ENCODE results near the gene CACNA1D.

The CACNA1D gene

DNA sequence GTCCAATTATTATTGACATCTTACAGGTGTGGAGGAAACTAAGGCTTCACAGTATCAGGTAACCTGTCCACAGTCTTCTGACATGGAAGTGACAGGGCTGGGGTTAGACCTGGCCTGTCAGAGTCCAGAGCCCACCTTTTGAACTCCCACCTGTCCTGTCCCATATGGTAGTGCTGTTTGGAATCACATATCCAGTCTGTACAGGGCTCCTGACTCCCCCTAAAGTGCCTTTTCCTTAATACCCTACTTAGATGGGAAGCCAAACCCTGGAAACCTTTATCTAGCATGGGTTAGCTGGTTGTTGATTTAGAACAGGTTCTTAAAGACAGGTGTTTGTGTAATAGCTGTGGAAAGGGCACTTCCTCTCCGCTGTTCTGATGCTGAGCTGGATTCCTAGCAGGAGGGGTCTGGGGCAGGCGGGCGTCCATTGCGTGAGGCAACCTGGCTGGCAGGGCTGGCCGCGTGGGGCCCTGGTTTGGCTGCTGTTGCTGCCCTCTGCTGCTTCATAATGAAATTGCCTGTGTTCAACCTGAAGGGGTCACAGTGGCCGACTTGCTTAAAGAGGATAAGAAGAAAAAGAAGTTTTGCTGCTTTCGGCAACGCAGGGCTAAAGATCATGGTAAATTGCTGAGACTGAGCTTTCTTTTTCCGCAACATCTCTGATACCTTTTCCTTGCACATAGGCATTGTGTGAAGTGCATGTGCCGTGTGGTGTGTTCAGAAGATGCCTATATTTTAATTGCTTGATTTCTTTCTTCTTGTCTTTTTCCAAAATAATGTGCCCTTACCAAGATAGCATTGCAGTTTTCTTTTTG is 215.7 kb downstream of the CACNA1D start:
- peaks cover 10% of the 10 kb centered on the region for H3K27me3 Mint-ChIP-seq (ENCODE audit: low read depth)
- H3K4me3 Mint-ChIP-seq: no peak overlapping the region
- H3K4me1 Mint-ChIP-seq: peaks cover 43% of the 10 kb centered on the region
- H3K9me3 Mint-ChIP-seq: no peaks in the 10 kb centered on the region
- TF ChIP-seq, protein P1, sequence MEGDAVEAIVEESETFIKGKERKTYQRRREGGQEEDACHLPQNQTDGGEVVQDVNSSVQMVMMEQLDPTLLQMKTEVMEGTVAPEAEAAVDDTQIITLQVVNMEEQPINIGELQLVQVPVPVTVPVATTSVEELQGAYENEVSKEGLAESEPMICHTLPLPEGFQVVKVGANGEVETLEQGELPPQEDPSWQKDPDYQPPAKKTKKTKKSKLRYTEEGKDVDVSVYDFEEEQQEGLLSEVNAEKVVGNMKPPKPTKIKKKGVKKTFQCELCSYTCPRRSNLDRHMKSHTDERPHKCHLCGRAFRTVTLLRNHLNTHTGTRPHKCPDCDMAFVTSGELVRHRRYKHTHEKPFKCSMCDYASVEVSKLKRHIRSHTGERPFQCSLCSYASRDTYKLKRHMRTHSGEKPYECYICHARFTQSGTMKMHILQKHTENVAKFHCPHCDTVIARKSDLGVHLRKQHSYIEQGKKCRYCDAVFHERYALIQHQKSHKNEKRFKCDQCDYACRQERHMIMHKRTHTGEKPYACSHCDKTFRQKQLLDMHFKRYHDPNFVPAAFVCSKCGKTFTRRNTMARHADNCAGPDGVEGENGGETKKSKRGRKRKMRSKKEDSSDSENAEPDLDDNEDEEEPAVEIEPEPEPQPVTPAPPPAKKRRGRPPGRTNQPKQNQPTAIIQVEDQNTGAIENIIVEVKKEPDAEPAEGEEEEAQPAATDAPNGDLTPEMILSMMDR (IDR thresholded peaks at IDR 0.05; ENCODE audit: unreplicated experiment in 3 of 3): peak; percentile 76 to 87 (median 81)
- H3K27ac Mint-ChIP-seq: peak overlapping the region in 2 of 3 experiments; percentile 55 to 60
- no peaks in the 10 kb centered on the region for H3K36me3 Mint-ChIP-seq (ENCODE audit: low read depth)

DNA sequence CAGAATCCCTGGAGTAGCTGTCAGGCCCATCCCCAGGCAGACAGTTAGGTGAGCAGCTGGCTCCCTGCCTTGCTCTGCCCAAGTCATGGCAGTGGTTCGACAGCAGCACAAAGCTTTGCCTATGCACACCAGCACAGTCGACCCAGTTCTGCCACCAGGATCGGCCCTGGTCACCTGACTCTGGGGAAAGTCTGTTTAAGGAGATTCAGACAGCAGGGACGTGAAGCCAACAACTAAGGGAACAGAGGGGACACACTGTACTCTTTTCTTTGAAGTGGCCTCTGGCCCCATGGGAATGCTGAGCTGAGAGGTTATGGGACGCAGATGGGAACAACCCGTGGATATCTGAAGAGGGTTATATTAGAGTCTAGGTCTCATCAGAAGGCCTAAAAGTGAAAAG is 217.0 kb downstream of the CACNA1D start:
- H3K9me3 Mint-ChIP-seq: no peaks in the 10 kb centered on the region

DNA sequence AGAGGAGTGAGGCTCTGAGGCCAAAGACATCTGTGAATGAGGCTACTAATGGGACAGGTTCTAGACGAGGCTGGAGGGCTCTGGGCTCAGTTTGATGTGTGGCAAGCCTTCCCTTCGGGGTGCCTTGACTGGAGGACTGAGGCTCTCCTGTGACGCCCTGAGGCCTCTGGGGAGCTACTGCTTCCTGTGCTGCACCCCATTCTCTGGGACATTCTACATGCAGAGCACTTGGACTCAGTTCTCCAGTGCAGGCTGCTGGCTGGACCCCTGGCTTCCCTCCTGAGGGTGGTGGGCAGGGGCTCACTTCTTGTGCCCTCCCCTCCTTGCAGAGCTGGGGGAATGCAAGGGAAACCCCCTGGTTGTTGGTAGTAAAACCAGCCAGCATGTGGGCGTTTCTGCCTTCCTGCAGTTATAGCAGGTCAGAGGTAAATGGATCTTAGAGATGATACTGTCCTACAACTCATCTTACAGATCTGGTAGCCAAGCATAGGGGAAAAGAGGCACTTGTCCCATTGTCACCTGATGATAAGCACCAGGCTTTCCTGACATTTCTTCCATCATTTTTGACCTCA is 218.5 kb downstream of the CACNA1D start:
- peaks cover 15% of the 10 kb centered on the region for H3K4me1 Mint-ChIP-seq
- H3K27ac Mint-ChIP-seq: no peak overlapping the region
- H3K36me3 Mint-ChIP-seq (ENCODE audit: low read depth): no peaks in the 10 kb centered on the region
- H3K27me3 Mint-ChIP-seq (ENCODE audit: low read depth): peaks cover 13% of the 10 kb centered on the region
- no peak overlapping the region for H3K4me3 Mint-ChIP-seq
- TF ChIP-seq, protein P1 (IDR thresholded peaks at IDR 0.05; ENCODE audit: unreplicated experiment in 3 of 3): no peak
- H3K9me3 Mint-ChIP-seq: no peaks in the 10 kb centered on the region

More for the DNA sequence above, 217.0 kb downstream of the CACNA1D start:
- Mint-ChIP-seq H3K36me3 (ENCODE audit: low read depth) (no peaks in the 10 kb centered on the region), H3K27me3 (ENCODE audit: low read depth) (peaks cover 10% of the 10 kb centered on the region), H3K27ac (peak overlapping the region in 1 of 3 experiments; percentile 11), H3K4me1 (peaks cover 30% of the 10 kb centered on the region), H3K4me3 (no peak overlapping the region)
- TF ChIP-seq, protein P1 (IDR thresholded peaks at IDR 0.05; ENCODE audit: unreplicated experiment in 3 of 3): no peak

DNA sequence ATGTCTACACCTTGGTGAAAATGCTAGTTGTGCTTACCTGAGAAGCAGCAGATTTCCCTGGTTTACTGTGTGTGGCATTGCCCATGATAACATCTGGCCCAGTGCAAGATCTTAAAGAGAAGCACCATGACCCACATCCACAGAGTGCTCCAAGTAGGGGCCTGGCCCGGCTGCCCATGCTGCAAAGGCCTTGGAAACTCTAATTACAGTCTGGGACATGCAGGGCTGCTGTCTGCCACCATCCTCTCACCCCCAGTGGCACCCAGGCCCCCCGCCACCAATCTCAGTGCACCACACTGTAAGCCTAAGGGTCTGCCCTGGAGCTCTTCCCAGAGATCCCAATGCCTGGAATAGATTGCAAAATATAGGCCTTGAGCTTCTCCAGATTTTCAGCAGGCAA is 219.2 kb downstream of the CACNA1D start:
- Mint-ChIP-seq H3K27me3 (ENCODE audit: low read depth) (peaks cover 13% of the 10 kb centered on the region), H3K4me3 (no peak overlapping the region), H3K4me1 (peaks cover 10% of the 10 kb centered on the region), H3K36me3 (ENCODE audit: low read depth) (no peaks in the 10 kb centered on the region), H3K9me3 (no peaks in the 10 kb centered on the region), H3K27ac (no peak overlapping the region)
- TF ChIP-seq, protein P1 (IDR thresholded peaks at IDR 0.05; ENCODE audit: unreplicated experiment in 3 of 3): no peak

DNA sequence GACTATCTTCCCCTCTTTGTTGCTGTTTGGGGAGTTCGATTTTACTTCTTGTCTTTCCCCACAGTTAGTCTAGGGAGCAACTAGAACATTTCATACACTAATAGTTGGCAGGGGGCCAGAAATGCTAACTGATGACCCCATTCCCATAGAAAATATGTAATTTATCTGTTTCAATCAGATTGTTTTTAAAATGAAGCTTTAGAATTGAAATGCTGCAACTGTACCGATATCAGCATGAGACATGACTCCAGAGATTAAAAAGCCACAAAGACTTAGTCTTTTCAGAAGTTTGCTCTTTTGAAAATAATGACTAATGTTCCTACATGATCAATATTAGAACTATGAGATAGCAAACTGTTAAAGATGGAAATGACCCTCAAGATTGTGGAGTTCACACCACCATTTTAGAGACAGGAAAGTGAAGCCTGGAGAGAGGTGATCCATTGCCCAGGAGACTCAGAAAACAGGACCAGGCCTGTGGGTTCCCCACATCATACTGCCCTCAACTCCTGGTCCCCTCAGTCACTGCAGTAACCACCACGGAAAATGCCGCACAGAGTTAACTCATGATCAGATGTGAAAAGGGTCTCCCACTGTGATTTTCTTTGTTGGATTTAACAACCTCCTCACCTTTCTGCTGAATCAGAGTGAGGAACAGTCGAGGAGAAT is 221.5 kb downstream of the CACNA1D start:
- Mint-ChIP-seq H3K27ac (peak overlapping the region in 1 of 3 experiments; percentile 45), H3K36me3 (ENCODE audit: low read depth) (no peaks in the 10 kb centered on the region), H3K27me3 (ENCODE audit: low read depth) (peaks cover 14% of the 10 kb centered on the region), H3K9me3 (no peaks in the 10 kb centered on the region), H3K4me1 (no peaks in the 10 kb centered on the region), H3K4me3 (no peak overlapping the region)
- TF ChIP-seq, protein P1 (IDR thresholded peaks at IDR 0.05; ENCODE audit: unreplicated experiment in 3 of 3): no peak
